GM23338 (cell line): ENCODE data around the gene CACHD1. TPM values are rescaled to one million over a fixed set of nuclear protein-coding genes. Genes with fewer than 3 reads are reported as not detected.

Experiments used
- ATAC-seq: fragments of 200-7000 bp; cut with Tn5 transposase; 3 replicates; pipeline ENCODE4 v1.9.1; 2020
- DNase-seq: peaks from one replicate; pipeline ENCODE4 v3.0.0-alpha.2; 2015; ENCODE audit warnings: low spot score
- H2AFZ ChIP-seq: fragments of 200-600 bp; sonication (generic); 2 replicates; pipeline ENCODE4 v1.8.0; 2016; ENCODE audit warnings: antibody characterized with exemption, mild to moderate bottlenecking, moderate library complexity
- H3F3A ChIP-seq: fragments of 200-600 bp; sonication (generic); replicated peaks from 2 replicates; pipeline ENCODE4 v1.8.0; 2017; ENCODE audit warnings: antibody characterized with exemption, mixed run types, low read depth
- H3K27ac ChIP-seq: fragments of 200-600 bp; sonication (generic); 2 replicates; pipeline ENCODE4 v1.6.1; 2016; ENCODE audit warnings: low read depth
- H3K27me3 ChIP-seq: fragments of 200-600 bp; sonication (generic); 2 replicates; pipeline ENCODE4 v1.8.0; 2016; ENCODE audit warnings: mild to moderate bottlenecking, mixed run types, moderate library complexity; ENCODE audit not compliant: insufficient read depth
- H3K36me3 ChIP-seq: fragments of 200-600 bp; sonication (generic); 2 replicates; pipeline ENCODE4 v1.8.0; 2016; ENCODE audit warnings: mild to moderate bottlenecking; ENCODE audit not compliant: insufficient read depth
- H3K4me1 ChIP-seq: fragments of 200-600 bp; sonication (generic); 2 replicates; pipeline ENCODE4 v1.8.0; 2016; ENCODE audit warnings: mild to moderate bottlenecking, moderate library complexity; ENCODE audit not compliant: insufficient read depth
- H3K4me2 ChIP-seq: fragments of 200-600 bp; sonication (generic); 2 replicates; pipeline ENCODE4 v1.7.1; 2017; ENCODE audit warnings: mixed run types
- H3K4me3 ChIP-seq: fragments of 200-600 bp; sonication (generic); 2 replicates; pipeline ENCODE4 v1.6.1; 2016; ENCODE audit warnings: mixed run types
- H3K79me2 ChIP-seq: fragments of 200-600 bp; sonication (generic); replicated peaks from 2 replicates; pipeline ENCODE4 v1.8.0; 2017; ENCODE audit warnings: mild to moderate bottlenecking; ENCODE audit not compliant: insufficient read depth
- H3K9me2 ChIP-seq: fragments of 200-600 bp; sonication (generic); 2 replicates; pipeline ENCODE4 v1.8.0; 2017; ENCODE audit not compliant: insufficient read depth
- H4K20me1 ChIP-seq: fragments of 200-600 bp; sonication (generic); replicated peaks from 2 replicates; pipeline ENCODE4 v1.8.0; 2017; ENCODE audit warnings: mild to moderate bottlenecking; ENCODE audit not compliant: insufficient read depth
- H3K27ac Mint-ChIP-seq: 2 replicates; pipeline ENCODE4 v1.8.0; 2020; ENCODE audit warnings: inconsistent platforms, mild to moderate bottlenecking, moderate library complexity, mixed read lengths
- H3K27me3 Mint-ChIP-seq: 3 replicates; pipeline ENCODE4 v1.8.0; 2022; ENCODE audit warnings: low read depth, mild to moderate bottlenecking, moderate library complexity, mixed read lengths, inconsistent platforms; ENCODE audit not compliant: insufficient read depth, poor library complexity
- H3K36me3 Mint-ChIP-seq: 3 replicates; pipeline ENCODE4 v1.8.0; 2021; ENCODE audit warnings: low read depth, mild to moderate bottlenecking, inconsistent platforms, moderate library complexity, mixed read lengths
- H3K4me1 Mint-ChIP-seq: 3 replicates; pipeline ENCODE4 v1.8.0; 2020; ENCODE audit warnings: mild to moderate bottlenecking, inconsistent platforms, mixed read lengths
- H3K4me3 Mint-ChIP-seq: 3 replicates; pipeline ENCODE4 v1.8.0; 2021; ENCODE audit warnings: moderate library complexity, mild to moderate bottlenecking, inconsistent platforms, mixed read lengths
- H3K9me3 Mint-ChIP-seq: 3 replicates; pipeline ENCODE4 v1.8.0; 2020; ENCODE audit warnings: moderate library complexity, mild to moderate bottlenecking, inconsistent platforms, mixed read lengths
- CREB1 ChIP-seq: fragments of 250-450 bp; sonication (Bioruptor Pico); IDR thresholded peaks from 2 replicates; pipeline ENCODE4 v1.5.0; 2020; ENCODE audit warnings: low read depth, mild to moderate bottlenecking, moderate library complexity
- EZH2 ChIP-seq: fragments of 200-600 bp; sonication (generic); IDR thresholded peaks from one replicate; pipeline ENCODE4 v1.8.0; 2017; ENCODE audit warnings: antibody characterized with exemption, mild to moderate bottlenecking, low read depth; ENCODE audit not compliant: unreplicated experiment
- EZH2phosphoT487 ChIP-seq: fragments of 200-600 bp; sonication (generic); IDR thresholded peaks from one replicate; pipeline ENCODE4 v1.8.1; 2018; ENCODE audit warnings: antibody characterized with exemption; ENCODE audit not compliant: unreplicated experiment
- JUNB ChIP-seq: IDR thresholded peaks from one replicate; pipeline ENCODE4 v1.6.1; 2016; ENCODE audit warnings: antibody characterized with exemption; ENCODE audit not compliant: unreplicated experiment
- NANOG ChIP-seq: IDR thresholded peaks from 2 replicates; pipeline ENCODE4 v1.6.1; 2016; ENCODE audit warnings: antibody characterized with exemption, borderline replicate concordance
- POLR2AphosphoS5 ChIP-seq: IDR thresholded peaks from 2 replicates; pipeline ENCODE4 v1.6.1; 2016; ENCODE audit warnings: antibody characterized with exemption, low read depth
- STAT1 ChIP-seq: IDR thresholded peaks from one replicate; pipeline ENCODE4 v1.6.1; 2016; ENCODE audit warnings: antibody characterized with exemption; ENCODE audit not compliant: unreplicated experiment
- ZNF114 ChIP-seq: fragments of 250-450 bp; sonication (Bioruptor Pico); IDR thresholded peaks from 2 replicates; pipeline ENCODE4 v1.5.0; 2020; ENCODE audit warnings: mild to moderate bottlenecking, moderate library complexity
- ZNF331 ChIP-seq: fragments of 250-450 bp; sonication (Bioruptor Pico); IDR thresholded peaks from 2 replicates; pipeline ENCODE4 v1.5.0; 2020; ENCODE audit warnings: low read depth, mild to moderate bottlenecking, moderate library complexity
- polyA plus RNA-seq: library from polyadenylated mRNA; unstranded; fragments of >200 nt; fragmentation: Nextera tagmentation; extraction: Ambion mirVana; gene quantifications from 2 replicates; pipeline ENCODE4 v1.2.1, GENCODE V29; 2016
- total RNA-seq: library from RNA; depleted of rRNA; stranded (reverse); fragments of >200 nt; shearing (Covaris generic); gene quantifications from 2 replicates; pipeline ENCODE4 v1.2.3, GENCODE V29; 2014
- TF ChIP-seq, protein P1 (sequence below), 2 experiments: fragments of 200-600 bp in 1 of 2; sonication (generic) in 1 of 2; conservative IDR thresholded peaks; 2 replicates each; pipeline versions ENCODE4 v1.5.1 to v1.6.1; 2016 to 2017; ENCODE audit warnings: antibody characterized with exemption in 2 of 2, low read depth in 2 of 2, mild to moderate bottlenecking in 2 of 2, moderate library complexity in 1 of 2
- TF ChIP-seq, protein P2 (sequence below): fragments of 250-450 bp; sonication (Bioruptor Pico); IDR thresholded peaks from 2 replicates; pipeline ENCODE4 v1.5.0; 2020; ENCODE audit warnings: mild to moderate bottlenecking, moderate library complexity
- TF ChIP-seq, protein P3 (sequence below): IDR thresholded peaks from 2 replicates; pipeline ENCODE4 v1.6.1; 2016; ENCODE audit warnings: antibody characterized with exemption
- TF ChIP-seq, protein P4 (sequence below): IDR thresholded peaks from one replicate; pipeline ENCODE4 v1.6.1; 2018; ENCODE audit warnings: antibody characterized with exemption; ENCODE audit not compliant: unreplicated experiment

The CACHD1 gene
- total and polyA plus RNA-seq, 2 experiments from 2014 or later, result 12.6 to 43.7 TPM

DNA sequence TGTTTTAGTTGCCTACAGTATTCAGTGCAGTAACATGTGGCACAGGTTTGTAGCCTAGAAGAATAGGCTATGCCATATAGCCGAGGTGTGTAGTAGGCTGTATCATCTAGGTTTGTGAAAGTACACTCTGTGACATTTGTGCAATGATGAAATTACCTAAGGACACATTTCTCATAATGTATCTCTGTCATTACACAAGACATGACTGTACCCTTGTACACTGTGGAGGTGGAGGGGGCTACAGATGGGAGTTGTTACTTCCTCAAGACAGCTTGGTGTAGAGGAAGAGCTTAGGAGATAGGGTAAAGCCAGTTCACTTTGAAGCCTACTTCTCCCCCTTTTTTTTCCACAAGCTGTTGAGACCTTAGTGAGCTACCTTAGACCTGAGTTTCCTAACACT is 215.3 kb downstream of the CACHD1 start:
- ATAC-seq (no peak), DNase-seq (no peak)
- H3K4me1 ChIP-seq, result peaks cover 15% of the 10 kb centered on the region
- peaks cover 6% of the 10 kb centered on the region; the same call in 1 of the 2 replicates for H3F3A ChIP-seq
- Mint-ChIP-seq H3K4me1 (peaks cover 25% of the 10 kb centered on the region), H3K27ac (no peak overlapping the region), H3K9me3 (no peaks in the 10 kb centered on the region; the same call in 2 of the 3 replicates), H3K27me3 (no peaks in the 10 kb centered on the region), H3K4me3 (no peak overlapping the region), H3K36me3 (peaks cover 59% of the 10 kb centered on the region)
- no peaks in the 10 kb centered on the region for H3K79me2 ChIP-seq
- TF ChIP-seq, protein P1, sequence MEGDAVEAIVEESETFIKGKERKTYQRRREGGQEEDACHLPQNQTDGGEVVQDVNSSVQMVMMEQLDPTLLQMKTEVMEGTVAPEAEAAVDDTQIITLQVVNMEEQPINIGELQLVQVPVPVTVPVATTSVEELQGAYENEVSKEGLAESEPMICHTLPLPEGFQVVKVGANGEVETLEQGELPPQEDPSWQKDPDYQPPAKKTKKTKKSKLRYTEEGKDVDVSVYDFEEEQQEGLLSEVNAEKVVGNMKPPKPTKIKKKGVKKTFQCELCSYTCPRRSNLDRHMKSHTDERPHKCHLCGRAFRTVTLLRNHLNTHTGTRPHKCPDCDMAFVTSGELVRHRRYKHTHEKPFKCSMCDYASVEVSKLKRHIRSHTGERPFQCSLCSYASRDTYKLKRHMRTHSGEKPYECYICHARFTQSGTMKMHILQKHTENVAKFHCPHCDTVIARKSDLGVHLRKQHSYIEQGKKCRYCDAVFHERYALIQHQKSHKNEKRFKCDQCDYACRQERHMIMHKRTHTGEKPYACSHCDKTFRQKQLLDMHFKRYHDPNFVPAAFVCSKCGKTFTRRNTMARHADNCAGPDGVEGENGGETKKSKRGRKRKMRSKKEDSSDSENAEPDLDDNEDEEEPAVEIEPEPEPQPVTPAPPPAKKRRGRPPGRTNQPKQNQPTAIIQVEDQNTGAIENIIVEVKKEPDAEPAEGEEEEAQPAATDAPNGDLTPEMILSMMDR (conservative IDR thresholded peaks at IDR 0.05; ENCODE audit: low read depth in 2 of 2), result no peak
- TF ChIP-seq EZH2 (no peak), ZNF114 (CRISPR knock-in tag) (no peak), CREB1 (no peak), EZH2phosphoT487 (no peak), NANOG (no peak), POLR2AphosphoS5 (no peak), JUNB (no peak), ZNF331 (no peak), STAT1 (no peak)
- TF ChIP-seq, protein P2, sequence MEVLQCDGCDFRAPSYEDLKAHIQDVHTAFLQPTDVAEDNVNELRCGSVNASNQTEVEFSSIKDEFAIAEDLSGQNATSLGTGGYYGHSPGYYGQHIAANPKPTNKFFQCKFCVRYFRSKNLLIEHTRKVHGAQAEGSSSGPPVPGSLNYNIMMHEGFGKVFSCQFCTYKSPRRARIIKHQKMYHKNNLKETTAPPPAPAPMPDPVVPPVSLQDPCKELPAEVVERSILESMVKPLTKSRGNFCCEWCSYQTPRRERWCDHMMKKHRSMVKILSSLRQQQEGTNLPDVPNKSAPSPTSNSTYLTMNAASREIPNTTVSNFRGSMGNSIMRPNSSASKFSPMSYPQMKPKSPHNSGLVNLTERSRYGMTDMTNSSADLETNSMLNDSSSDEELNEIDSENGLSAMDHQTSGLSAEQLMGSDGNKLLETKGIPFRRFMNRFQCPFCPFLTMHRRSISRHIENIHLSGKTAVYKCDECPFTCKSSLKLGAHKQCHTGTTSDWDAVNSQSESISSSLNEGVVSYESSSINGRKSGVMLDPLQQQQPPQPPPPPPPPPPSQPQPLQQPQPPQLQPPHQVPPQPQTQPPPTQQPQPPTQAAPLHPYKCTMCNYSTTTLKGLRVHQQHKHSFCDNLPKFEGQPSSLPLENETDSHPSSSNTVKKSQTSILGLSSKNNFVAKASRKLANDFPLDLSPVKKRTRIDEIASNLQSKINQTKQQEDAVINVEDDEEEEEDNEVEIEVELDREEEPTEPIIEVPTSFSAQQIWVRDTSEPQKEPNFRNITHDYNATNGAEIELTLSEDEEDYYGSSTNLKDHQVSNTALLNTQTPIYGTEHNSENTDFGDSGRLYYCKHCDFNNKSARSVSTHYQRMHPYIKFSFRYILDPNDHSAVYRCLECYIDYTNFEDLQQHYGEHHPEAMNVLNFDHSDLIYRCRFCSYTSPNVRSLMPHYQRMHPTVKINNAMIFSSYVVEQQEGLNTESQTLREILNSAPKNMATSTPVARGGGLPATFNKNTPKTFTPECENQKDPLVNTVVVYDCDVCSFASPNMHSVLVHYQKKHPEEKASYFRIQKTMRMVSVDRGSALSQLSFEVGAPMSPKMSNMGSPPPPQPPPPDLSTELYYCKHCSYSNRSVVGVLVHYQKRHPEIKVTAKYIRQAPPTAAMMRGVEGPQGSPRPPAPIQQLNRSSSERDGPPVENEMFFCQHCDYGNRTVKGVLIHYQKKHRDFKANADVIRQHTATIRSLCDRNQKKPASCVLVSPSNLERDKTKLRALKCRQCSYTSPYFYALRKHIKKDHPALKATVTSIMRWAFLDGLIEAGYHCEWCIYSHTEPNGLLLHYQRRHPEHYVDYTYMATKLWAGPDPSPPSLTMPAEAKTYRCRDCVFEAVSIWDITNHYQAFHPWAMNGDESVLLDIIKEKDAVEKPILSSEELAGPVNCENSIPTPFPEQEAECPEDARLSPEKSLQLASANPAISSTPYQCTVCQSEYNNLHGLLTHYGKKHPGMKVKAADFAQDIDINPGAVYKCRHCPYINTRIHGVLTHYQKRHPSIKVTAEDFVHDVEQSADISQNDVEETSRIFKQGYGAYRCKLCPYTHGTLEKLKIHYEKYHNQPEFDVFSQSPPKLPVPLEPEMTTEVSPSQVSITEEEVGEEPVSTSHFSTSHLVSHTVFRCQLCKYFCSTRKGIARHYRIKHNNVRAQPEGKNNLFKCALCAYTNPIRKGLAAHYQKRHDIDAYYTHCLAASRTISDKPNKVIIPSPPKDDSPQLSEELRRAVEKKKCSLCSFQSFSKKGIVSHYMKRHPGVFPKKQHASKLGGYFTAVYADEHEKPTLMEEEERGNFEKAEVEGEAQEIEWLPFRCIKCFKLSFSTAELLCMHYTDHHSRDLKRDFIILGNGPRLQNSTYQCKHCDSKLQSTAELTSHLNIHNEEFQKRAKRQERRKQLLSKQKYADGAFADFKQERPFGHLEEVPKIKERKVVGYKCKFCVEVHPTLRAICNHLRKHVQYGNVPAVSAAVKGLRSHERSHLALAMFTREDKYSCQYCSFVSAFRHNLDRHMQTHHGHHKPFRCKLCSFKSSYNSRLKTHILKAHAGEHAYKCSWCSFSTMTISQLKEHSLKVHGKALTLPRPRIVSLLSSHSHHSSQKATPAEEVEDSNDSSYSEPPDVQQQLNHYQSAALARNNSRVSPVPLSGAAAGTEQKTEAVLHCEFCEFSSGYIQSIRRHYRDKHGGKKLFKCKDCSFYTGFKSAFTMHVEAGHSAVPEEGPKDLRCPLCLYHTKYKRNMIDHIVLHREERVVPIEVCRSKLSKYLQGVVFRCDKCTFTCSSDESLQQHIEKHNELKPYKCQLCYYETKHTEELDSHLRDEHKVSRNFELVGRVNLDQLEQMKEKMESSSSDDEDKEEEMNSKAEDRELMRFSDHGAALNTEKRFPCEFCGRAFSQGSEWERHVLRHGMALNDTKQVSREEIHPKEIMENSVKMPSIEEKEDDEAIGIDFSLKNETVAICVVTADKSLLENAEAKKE (CRISPR knock-in tag), result no peak
- TF ChIP-seq, protein P3, sequence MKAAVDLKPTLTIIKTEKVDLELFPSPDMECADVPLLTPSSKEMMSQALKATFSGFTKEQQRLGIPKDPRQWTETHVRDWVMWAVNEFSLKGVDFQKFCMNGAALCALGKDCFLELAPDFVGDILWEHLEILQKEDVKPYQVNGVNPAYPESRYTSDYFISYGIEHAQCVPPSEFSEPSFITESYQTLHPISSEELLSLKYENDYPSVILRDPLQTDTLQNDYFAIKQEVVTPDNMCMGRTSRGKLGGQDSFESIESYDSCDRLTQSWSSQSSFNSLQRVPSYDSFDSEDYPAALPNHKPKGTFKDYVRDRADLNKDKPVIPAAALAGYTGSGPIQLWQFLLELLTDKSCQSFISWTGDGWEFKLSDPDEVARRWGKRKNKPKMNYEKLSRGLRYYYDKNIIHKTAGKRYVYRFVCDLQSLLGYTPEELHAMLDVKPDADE, result no peak
- TF ChIP-seq, protein P4, sequence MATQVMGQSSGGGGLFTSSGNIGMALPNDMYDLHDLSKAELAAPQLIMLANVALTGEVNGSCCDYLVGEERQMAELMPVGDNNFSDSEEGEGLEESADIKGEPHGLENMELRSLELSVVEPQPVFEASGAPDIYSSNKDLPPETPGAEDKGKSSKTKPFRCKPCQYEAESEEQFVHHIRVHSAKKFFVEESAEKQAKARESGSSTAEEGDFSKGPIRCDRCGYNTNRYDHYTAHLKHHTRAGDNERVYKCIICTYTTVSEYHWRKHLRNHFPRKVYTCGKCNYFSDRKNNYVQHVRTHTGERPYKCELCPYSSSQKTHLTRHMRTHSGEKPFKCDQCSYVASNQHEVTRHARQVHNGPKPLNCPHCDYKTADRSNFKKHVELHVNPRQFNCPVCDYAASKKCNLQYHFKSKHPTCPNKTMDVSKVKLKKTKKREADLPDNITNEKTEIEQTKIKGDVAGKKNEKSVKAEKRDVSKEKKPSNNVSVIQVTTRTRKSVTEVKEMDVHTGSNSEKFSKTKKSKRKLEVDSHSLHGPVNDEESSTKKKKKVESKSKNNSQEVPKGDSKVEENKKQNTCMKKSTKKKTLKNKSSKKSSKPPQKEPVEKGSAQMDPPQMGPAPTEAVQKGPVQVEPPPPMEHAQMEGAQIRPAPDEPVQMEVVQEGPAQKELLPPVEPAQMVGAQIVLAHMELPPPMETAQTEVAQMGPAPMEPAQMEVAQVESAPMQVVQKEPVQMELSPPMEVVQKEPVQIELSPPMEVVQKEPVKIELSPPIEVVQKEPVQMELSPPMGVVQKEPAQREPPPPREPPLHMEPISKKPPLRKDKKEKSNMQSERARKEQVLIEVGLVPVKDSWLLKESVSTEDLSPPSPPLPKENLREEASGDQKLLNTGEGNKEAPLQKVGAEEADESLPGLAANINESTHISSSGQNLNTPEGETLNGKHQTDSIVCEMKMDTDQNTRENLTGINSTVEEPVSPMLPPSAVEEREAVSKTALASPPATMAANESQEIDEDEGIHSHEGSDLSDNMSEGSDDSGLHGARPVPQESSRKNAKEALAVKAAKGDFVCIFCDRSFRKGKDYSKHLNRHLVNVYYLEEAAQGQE, result no peak
- H3K9me2 ChIP-seq, result no peaks in the 10 kb centered on the region
- no peak overlapping the region for H3K27ac ChIP-seq
- H3K36me3 ChIP-seq, result peaks cover 32% of the 10 kb centered on the region; the same call in 1 of the 2 replicates
- H3K4me2 ChIP-seq, result no peak overlapping the region
- H3K4me3 ChIP-seq, result no peak overlapping the region
- peaks cover 4% of the 10 kb centered on the region; the same call in 1 of the 2 replicates for H4K20me1 ChIP-seq
- H3K27me3 ChIP-seq, result no peaks in the 10 kb centered on the region
- no peak overlapping the region for H2AFZ ChIP-seq
